ENCODE data around the gene SIK2. TPM values are rescaled to one million over a fixed set of nuclear protein-coding genes. Genes with fewer than 3 reads are reported as not detected.

The SIK2 gene
- total and polyA plus RNA-seq, 2 donors (not counting 3 experiments of a cell fraction or from before 2014, with no cell fraction given): 14.6 to 17.1 TPM

- Histone ChIP-seq H4K20me1 (replicated peaks; ENCODE audit: control insufficient read depth, extremely low read depth, insufficient read depth, low read length) (no peaks in the 10 kb centered on the region), H2AFZ (ENCODE audit: low read depth, low read length) (no peak overlapping the region), H3K9me1 (replicated peaks; ENCODE audit: control insufficient read depth, extremely low read depth, insufficient read depth, low read length) (no peaks in the 10 kb centered on the region), H3K4me1 (ENCODE audit: control insufficient read depth, extremely low read depth, insufficient read depth, low read length) (no peaks in the 10 kb centered on the region), H3K79me2 (ENCODE audit: control insufficient read depth, insufficient read depth, low read length) (no peaks in the 10 kb centered on the region), H3K9ac (replicated peaks; ENCODE audit: extremely low read depth, insufficient read depth, low read length) (no peak overlapping the region), H3K36me3 (ENCODE audit: control insufficient read depth in 2 of 2, extremely low read depth in 1 of 2, insufficient read depth in 2 of 2, low read length in 2 of 2) (no peaks in the 10 kb centered on the region), H3K9me3 (replicated peaks; ENCODE audit: control insufficient read depth, insufficient read depth, low read length) (no peaks in the 10 kb centered on the region), H3K4me2 (ENCODE audit: insufficient read depth, low read length) (no peak overlapping the region), H3K27me3 (ENCODE audit: control insufficient read depth in 2 of 2, insufficient read depth in 2 of 2, low read length in 2 of 2) (no peaks in the 10 kb centered on the region), H3K27ac (ENCODE audit: insufficient read depth, low read depth, low read length) (no peak overlapping the region), H3K4me3 (replicated peaks in 1 of 3; ENCODE audit: insufficient read depth in 1 of 3, low read depth in 1 of 3, low read length in 3 of 3) (no peak overlapping the region)
- dilution Hi-C loops (cut with MboI; ENCODE audit: extremely low pct_ligation_motif_present, low sequenced_read_pairs) (no loop called here), intact Hi-C loops (cut with micrococcal nuclease) (no loop called here)
- FAIRE-seq (no peak), DNase-seq (ENCODE audit: low read depth, low spot score) (no peak)
- TF ChIP-seq CTCF (IDR thresholded peaks at IDR 0.05; ENCODE audit: extremely low read depth in 1 of 2, insufficient read depth in 1 of 2, low read depth in 1 of 2, low read length in 2 of 2) (no peak), GATA2 (IDR thresholded peaks at IDR 0.05; ENCODE audit: insufficient read depth, insufficient read length, low read depth, low read length) (no peak), MYC (IDR thresholded peaks at IDR 0.05; ENCODE audit: low read depth, low read length) (no peak), POLR2AphosphoS5 (IDR thresholded peaks at IDR 0.05; ENCODE audit: insufficient read depth, low read depth, low read length) (no peak)
- CTCF ChIA-PET: interaction anchor here (1.0 kb wide), 1 partner anchor 17 kb away, joined by 3 read pairs; no protein-coding TSS in a partner anchor
- POLR2A ChIA-PET: no interaction called here
- no TSS peak for BruUV-seq (replicated peaks)
Observed at GRCh38 chr11:111624608-111625007, 22.4 kb downstream of the SIK2 start.

- Histone ChIP-seq H3K27me3 (ENCODE audit: control insufficient read depth in 2 of 2, insufficient read depth in 2 of 2, low read length in 2 of 2) (no peaks in the 10 kb centered on the region), H4K20me1 (replicated peaks; ENCODE audit: control insufficient read depth, extremely low read depth, insufficient read depth, low read length) (no peaks in the 10 kb centered on the region), H3K79me2 (ENCODE audit: control insufficient read depth, insufficient read depth, low read length) (no peaks in the 10 kb centered on the region), H3K4me2 (ENCODE audit: insufficient read depth, low read length) (no peak overlapping the region), H3K9me3 (replicated peaks; ENCODE audit: control insufficient read depth, insufficient read depth, low read length) (no peaks in the 10 kb centered on the region), H2AFZ (ENCODE audit: low read depth, low read length) (no peak overlapping the region), H3K36me3 (ENCODE audit: control insufficient read depth in 2 of 2, extremely low read depth in 1 of 2, insufficient read depth in 2 of 2, low read length in 2 of 2) (no peaks in the 10 kb centered on the region), H3K9me1 (replicated peaks; ENCODE audit: control insufficient read depth, extremely low read depth, insufficient read depth, low read length) (no peaks in the 10 kb centered on the region), H3K27ac (ENCODE audit: insufficient read depth, low read depth, low read length) (no peak overlapping the region), H3K4me3 (replicated peaks in 1 of 3; ENCODE audit: insufficient read depth in 1 of 3, low read depth in 1 of 3, low read length in 3 of 3) (no peak overlapping the region), H3K9ac (replicated peaks; ENCODE audit: extremely low read depth, insufficient read depth, low read length) (no peak overlapping the region), H3K4me1 (ENCODE audit: control insufficient read depth, extremely low read depth, insufficient read depth, low read length) (no peaks in the 10 kb centered on the region)
- intact Hi-C loops (cut with micrococcal nuclease) (no loop called here), dilution Hi-C loops (cut with MboI; ENCODE audit: extremely low pct_ligation_motif_present, low sequenced_read_pairs) (no loop called here)
- FAIRE-seq: no peak
- ChIA-PET CTCF (no interaction called here), POLR2A (no interaction called here)
- no peak for DNase-seq (ENCODE audit: low read depth, low spot score)
- BruUV-seq (replicated peaks): no TSS peak
- no peak for TF ChIP-seq FOS (IDR thresholded peaks at IDR 0.05; ENCODE audit: borderline replicate concordance, insufficient read depth, low read length)
- TF ChIP-seq POLR2A (IDR thresholded peaks at IDR 0.05; ENCODE audit: low read depth, low read length): no peak
- no peak for TF ChIP-seq MYC (IDR thresholded peaks at IDR 0.05; ENCODE audit: low read depth, low read length)
- TF ChIP-seq GATA2 (IDR thresholded peaks at IDR 0.05; ENCODE audit: insufficient read depth, insufficient read length, low read depth, low read length): no peak
- no peak for TF ChIP-seq JUN (IDR thresholded peaks at IDR 0.05; ENCODE audit: borderline replicate concordance, insufficient read depth, insufficient read length, low read depth)
- TF ChIP-seq POLR2AphosphoS5 (IDR thresholded peaks at IDR 0.05; ENCODE audit: insufficient read depth, low read depth, low read length): no peak
- no peak for TF ChIP-seq EZH2 (IDR thresholded peaks at IDR 0.05; ENCODE audit: borderline replicate concordance, low read depth, low read length, severe bottlenecking)
- TF ChIP-seq CTCF (IDR thresholded peaks at IDR 0.05; ENCODE audit: extremely low read depth in 1 of 2, insufficient read depth in 1 of 2, low read depth in 1 of 2, low read length in 2 of 2): no peak
- no peak for TF ChIP-seq MAX (IDR thresholded peaks at IDR 0.05; ENCODE audit: insufficient read depth, insufficient read length)
Observed at GRCh38 chr11:111627591-111627990, 25.3 kb downstream of the SIK2 start.
